Left ventricle myocardium inferior (tissue), 1 donor: ENCODE measurements around the gene CLIP4. TPM values are rescaled to one million over a fixed set of nuclear protein-coding genes. Genes with fewer than 3 reads are reported as not detected.

ENCODE experiments used
- DNase-seq: peaks from one replicate; pipeline ENCODE4 v3.0.0-alpha.2; 2020
- H3K27ac ChIP-seq: fragments of 200-600 bp; replicated peaks from 2 replicates; pipeline ENCODE4 v1.8.0; 2021
- H3K27me3 ChIP-seq: fragments of 200-600 bp; 2 replicates; pipeline ENCODE4 v1.8.0; 2021; ENCODE audit warnings: low read depth
- H3K36me3 ChIP-seq: fragments of 200-600 bp; 2 replicates; pipeline ENCODE4 v1.8.0; 2021
- H3K4me1 ChIP-seq: fragments of 200-600 bp; 2 replicates; pipeline ENCODE4 v1.8.0; 2021
- H3K4me3 ChIP-seq: fragments of 200-600 bp; 2 replicates; pipeline ENCODE4 v1.8.0; 2021; ENCODE audit warnings: mild to moderate bottlenecking, moderate library complexity
- H3K9me3 ChIP-seq: fragments of 200-600 bp; replicated peaks from 2 replicates; pipeline ENCODE4 v1.8.0; 2021
- CTCF ChIP-seq: fragments of 200-600 bp; IDR thresholded peaks from 2 replicates; pipeline ENCODE4 v1.8.0; 2021; ENCODE audit warnings: antibody characterized with exemption, mild to moderate bottlenecking, borderline replicate concordance
- intact Hi-C: fragments of 100-400 bp; cut with micrococcal nuclease; formaldehyde crosslinking; loops from one replicate; pipeline ENCODE4 v1.11.0; 2022
- total RNA-seq: library from RNA; stranded (reverse); fragmentation: NEBNext Ultra II Directional; extraction: Animal tissue kit (Norgen Biotek cat#: 25700); gene quantifications from one replicate; pipeline ENCODE4 v1.2.1, GENCODE V29; 2021
- donor health status: DM: no; HTN: yes; CAD: no; lungs with severe emphysema.

Gene CLIP4
- total RNA-seq, 1 donor from 2014 or later: 33.6 TPM

- intact Hi-C loops: no loop called here
- Histone ChIP-seq H3K9me3 (peaks cover 13% of the 10 kb centered on the region), H3K27me3 (peaks cover 6% of the 10 kb centered on the region), H3K4me1 (peaks cover 32% of the 10 kb centered on the region), H3K27ac (peak within 1 kb of the TSS; percentile 62), H3K36me3 (no peaks in the 10 kb centered on the region), H3K4me3 (no peak within 1 kb of the TSS)
- TF ChIP-seq CTCF: no peak
- DNase-seq: no peak
Measured at GRCh38 chr2:29074411-29074810, 40.8 kb upstream of the CLIP4 start, which contains the start of gene PCARE. PCARE (minus strand) TSS chr2:29074523; CDS start chr2:29074261, 262 bp downstream.

- intact Hi-C loops: no loop called here
- no peak for TF ChIP-seq CTCF
- H3K36me3 ChIP-seq: peaks cover 13% of the 10 kb centered on the region
- no peak overlapping the region for H3K27ac ChIP-seq
- H3K4me3 ChIP-seq: no peak overlapping the region
- peaks cover 6% of the 10 kb centered on the region for H3K27me3 ChIP-seq
- no peak for DNase-seq
- peaks cover 32% of the 10 kb centered on the region for H3K4me1 ChIP-seq
- peaks cover 30% of the 10 kb centered on the region for H3K9me3 ChIP-seq
Measured at GRCh38 chr2:29075894-29076705, 39.1 kb upstream of the CLIP4 start.

- Histone ChIP-seq H3K9me3 (peaks cover 36% of the 10 kb centered on the region), H3K4me3 (no peak overlapping the region), H3K36me3 (peaks cover 13% of the 10 kb centered on the region), H3K4me1 (peaks cover 8% of the 10 kb centered on the region), H3K27ac (no peak overlapping the region), H3K27me3 (no peaks in the 10 kb centered on the region)
- intact Hi-C loops: no loop called here
- DNase-seq: no peak
- no peak for TF ChIP-seq CTCF
Measured at GRCh38 chr2:29079887-29080286, 35.3 kb upstream of the CLIP4 start.

- DNase-seq: no peak
- Histone ChIP-seq H3K4me1 (peaks cover 4% of the 10 kb centered on the region), H3K27ac (no peak overlapping the region), H3K36me3 (peaks cover 13% of the 10 kb centered on the region), H3K4me3 (no peak overlapping the region), H3K27me3 (no peaks in the 10 kb centered on the region), H3K9me3 (peaks cover 36% of the 10 kb centered on the region)
- no peak for TF ChIP-seq CTCF
- intact Hi-C loops: no loop called here
Measured at GRCh38 chr2:29080886-29081743, 34.1 kb upstream of the CLIP4 start.

GRCh38 chr2:29082804-29083495 is 32.3 kb upstream of the CLIP4 start:
- no peak overlapping the region for H3K4me3 ChIP-seq
- peaks cover 13% of the 10 kb centered on the region for H3K36me3 ChIP-seq
- TF ChIP-seq CTCF: no peak
- H3K27ac ChIP-seq: no peak overlapping the region
- H3K4me1 ChIP-seq: no peaks in the 10 kb centered on the region
- no peak for DNase-seq
- peaks cover 36% of the 10 kb centered on the region for H3K9me3 ChIP-seq
- no peaks in the 10 kb centered on the region for H3K27me3 ChIP-seq
- intact Hi-C loops: no loop called here
